ENCODE measurements around the gene NR3C1. TPM values are rescaled to one million over a fixed set of nuclear protein-coding genes. Genes with fewer than 3 reads are reported as not detected.

The NR3C1 gene
- total RNA-seq, 3 donors from 2014 or later (not counting 1 experiment from before 2014, with no cell fraction given), result 147 to 168 (median 165) TPM

DNA sequence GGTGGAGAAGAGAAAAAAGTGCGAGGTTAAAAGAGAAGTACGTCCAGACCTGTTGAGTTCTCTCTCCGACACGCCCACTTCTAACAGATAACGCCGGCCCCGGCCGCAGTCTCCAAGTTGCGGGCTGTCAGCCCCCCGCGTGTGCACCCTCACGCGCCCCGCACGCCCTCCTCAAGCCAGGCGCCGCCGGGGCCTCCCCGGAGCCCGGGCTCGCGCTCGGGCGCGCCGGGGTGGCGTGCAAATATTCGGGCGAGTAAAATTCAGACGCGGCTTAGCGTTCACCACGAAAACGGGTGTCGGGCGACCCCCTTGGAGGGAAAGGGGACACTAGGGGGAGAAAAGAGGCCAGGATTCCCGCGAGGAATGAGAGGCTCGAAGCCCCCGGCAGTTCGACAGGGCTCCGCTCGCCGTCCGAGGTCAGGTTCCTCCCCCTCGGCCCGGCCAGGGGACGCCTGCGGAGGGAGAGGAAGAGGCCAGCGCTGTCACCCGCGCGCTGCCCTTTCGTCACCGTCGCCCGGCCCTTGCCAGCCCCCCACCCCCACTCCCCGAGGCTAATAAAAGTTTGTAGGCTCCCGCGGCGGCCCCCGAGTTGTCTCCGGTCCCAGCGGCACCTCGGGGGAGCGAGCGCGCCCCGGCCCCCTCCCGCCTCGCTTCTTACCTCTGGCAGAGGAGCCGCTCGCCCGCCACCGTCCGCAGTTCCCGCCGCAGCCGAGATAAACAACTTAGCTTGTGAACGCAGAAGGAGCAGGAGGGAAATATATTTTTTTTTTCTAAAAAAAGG lies 743 bp downstream of the NR3C1 start:
- Mint-ChIP-seq H3K4me1 (peaks cover 55 to 62% of the 10 kb centered on the region in 2 donors), H3K4me3 (peak overlapping the region; percentile 97), H3K9me3 (no peaks in the 10 kb centered on the region), H3K27me3 (ENCODE audit: low read depth in 2 of 2) (no peaks in the 10 kb centered on the region), H3K36me3 (no peaks in the 10 kb centered on the region), H3K27ac (peak overlapping the region; percentile 97 to 99)
- no peak for ATAC-seq
- intact Hi-C loops (cut with micrococcal nuclease), result loop anchor here (2.0 to 10.0 kb wide), 6 partner anchors 80 to 782 kb away; no protein-coding TSS in a partner anchor
- Histone ChIP-seq H3K9me3 (ENCODE audit: control insufficient read depth, insufficient read depth, low read length) (no peaks in the 10 kb centered on the region), H3K4me1 (ENCODE audit: control insufficient read depth, insufficient read depth, low read length) (peaks cover 24% of the 10 kb centered on the region), H3K4me3 (ENCODE audit: low read length) (peak overlapping the region; percentile 77), H3K27me3 (ENCODE audit: control insufficient read depth, insufficient read depth, low read length) (no peaks in the 10 kb centered on the region), H3K36me3 (ENCODE audit: control insufficient read depth, insufficient read depth, low read length) (peaks cover 21% of the 10 kb centered on the region), H3K27ac (ENCODE audit: low read length) (peak overlapping the region; percentile 88)
- TF ChIP-seq, protein P1, sequence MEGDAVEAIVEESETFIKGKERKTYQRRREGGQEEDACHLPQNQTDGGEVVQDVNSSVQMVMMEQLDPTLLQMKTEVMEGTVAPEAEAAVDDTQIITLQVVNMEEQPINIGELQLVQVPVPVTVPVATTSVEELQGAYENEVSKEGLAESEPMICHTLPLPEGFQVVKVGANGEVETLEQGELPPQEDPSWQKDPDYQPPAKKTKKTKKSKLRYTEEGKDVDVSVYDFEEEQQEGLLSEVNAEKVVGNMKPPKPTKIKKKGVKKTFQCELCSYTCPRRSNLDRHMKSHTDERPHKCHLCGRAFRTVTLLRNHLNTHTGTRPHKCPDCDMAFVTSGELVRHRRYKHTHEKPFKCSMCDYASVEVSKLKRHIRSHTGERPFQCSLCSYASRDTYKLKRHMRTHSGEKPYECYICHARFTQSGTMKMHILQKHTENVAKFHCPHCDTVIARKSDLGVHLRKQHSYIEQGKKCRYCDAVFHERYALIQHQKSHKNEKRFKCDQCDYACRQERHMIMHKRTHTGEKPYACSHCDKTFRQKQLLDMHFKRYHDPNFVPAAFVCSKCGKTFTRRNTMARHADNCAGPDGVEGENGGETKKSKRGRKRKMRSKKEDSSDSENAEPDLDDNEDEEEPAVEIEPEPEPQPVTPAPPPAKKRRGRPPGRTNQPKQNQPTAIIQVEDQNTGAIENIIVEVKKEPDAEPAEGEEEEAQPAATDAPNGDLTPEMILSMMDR (IDR thresholded peaks at IDR 0.05), result no peak
- peak; percentile 55 to 59 for DNase-seq
- under 1% methylated on average over 75 of the region's 80 CpGs for WGBS (ENCODE audit: insufficient coverage)

DNA sequence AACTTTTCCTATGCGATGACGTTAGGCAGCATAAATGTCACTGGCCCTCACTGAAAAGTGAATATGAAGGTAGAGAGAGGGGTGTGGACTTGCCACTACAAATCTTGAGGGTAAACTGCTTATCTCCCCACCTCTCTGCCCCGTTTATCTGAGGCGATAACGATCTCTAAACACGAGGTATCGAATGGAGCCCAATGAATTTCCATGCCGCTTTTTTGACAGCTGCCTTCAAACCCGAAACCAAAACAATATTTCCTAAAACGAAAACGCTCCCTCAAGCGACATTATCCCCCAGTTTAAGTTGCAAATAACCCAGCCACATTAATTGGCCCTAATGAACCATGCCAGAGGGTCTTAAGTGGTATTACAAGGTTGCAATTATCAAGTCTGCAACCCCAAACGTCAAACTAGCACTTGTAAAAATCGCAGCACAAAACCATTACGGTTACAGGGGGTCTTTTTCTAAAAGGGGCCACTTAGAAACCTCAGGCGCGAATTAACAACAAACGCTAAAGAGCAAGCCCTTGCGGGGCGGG lies 1.4 kb downstream of the NR3C1 start:
- WGBS (ENCODE audit: insufficient coverage), result under 1% methylated on average over 20 of the region's 20 CpGs
- no peaks in the 10 kb centered on the region for H3K27me3 Mint-ChIP-seq (ENCODE audit: low read depth in 2 of 2)
- no peaks in the 10 kb centered on the region for H3K9me3 Mint-ChIP-seq
- Histone ChIP-seq H3K36me3 (ENCODE audit: control insufficient read depth, insufficient read depth, low read length) (peaks cover 22% of the 10 kb centered on the region), H3K27ac (ENCODE audit: low read length) (peak overlapping the region; percentile 50), H3K4me3 (ENCODE audit: low read length) (peak overlapping the region; percentile 77), H3K4me1 (ENCODE audit: control insufficient read depth, insufficient read depth, low read length) (peaks cover 24% of the 10 kb centered on the region), H3K9me3 (ENCODE audit: control insufficient read depth, insufficient read depth, low read length) (no peaks in the 10 kb centered on the region), H3K27me3 (ENCODE audit: control insufficient read depth, insufficient read depth, low read length) (no peaks in the 10 kb centered on the region)
- peaks cover 61 to 62% of the 10 kb centered on the region in 2 donors for H3K4me1 Mint-ChIP-seq
- ATAC-seq, result no peak
- H3K36me3 Mint-ChIP-seq, result no peaks in the 10 kb centered on the region
- intact Hi-C loops (cut with micrococcal nuclease), result loop anchor here (2.0 to 10.0 kb wide), 6 partner anchors 80 to 783 kb away; no protein-coding TSS in a partner anchor
- TF ChIP-seq, protein P1 (IDR thresholded peaks at IDR 0.05), result no peak
- H3K27ac Mint-ChIP-seq, result peak overlapping the region; percentile 97 to 99
- H3K4me3 Mint-ChIP-seq, result peak overlapping the region; percentile 97
- DNase-seq, result peak in 1 of 2 donors; percentile 56

DNA sequence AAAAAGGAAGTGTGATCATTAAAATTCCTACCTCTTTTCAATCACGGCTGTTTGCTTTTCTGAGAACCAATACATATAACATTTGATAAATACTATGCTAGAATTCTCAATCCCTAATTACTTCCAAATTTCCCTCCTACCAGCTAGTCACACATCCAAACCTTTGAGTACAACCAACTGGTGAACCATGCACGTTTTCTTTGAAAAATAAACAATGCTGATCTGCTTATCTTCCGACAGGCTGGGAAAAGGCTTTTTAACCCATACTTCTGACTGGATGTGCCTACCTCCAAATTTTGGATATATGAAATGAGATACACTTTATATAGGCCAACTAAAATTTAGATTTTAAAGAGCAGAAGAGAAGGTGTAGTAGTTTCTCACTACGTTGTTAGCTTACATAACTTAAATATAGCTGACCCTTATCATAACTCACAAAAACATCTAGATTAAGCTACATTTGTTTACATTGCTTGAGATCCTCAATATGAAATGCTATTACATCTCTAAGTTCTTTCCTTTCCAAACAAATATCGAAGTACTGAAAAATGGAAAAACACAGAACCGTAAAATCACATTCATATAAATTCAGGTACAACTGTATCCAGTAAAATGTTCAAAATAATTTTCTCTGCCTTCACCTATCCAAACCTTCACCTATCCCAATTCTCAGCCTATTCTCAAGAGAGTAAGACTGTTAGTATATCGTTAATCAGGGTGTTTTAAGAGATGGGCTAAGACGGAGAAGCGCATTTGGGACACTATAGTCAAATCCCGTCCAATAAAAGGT lies 2.1 kb downstream of the NR3C1 start:
- intact Hi-C loops (cut with micrococcal nuclease), result loop anchor here (2.0 to 10.0 kb wide), 6 partner anchors 79 to 783 kb away; no protein-coding TSS in a partner anchor
- TF ChIP-seq, protein P1 (IDR thresholded peaks at IDR 0.05), result no peak

More for the DNA sequence above, 2.1 kb downstream of the NR3C1 start:
- no peak for ATAC-seq
- Histone ChIP-seq H3K36me3 (ENCODE audit: control insufficient read depth, insufficient read depth, low read length) (peaks cover 22% of the 10 kb centered on the region), H3K4me3 (ENCODE audit: low read length) (peak overlapping the region; percentile 77), H3K9me3 (ENCODE audit: control insufficient read depth, insufficient read depth, low read length) (no peaks in the 10 kb centered on the region), H3K4me1 (ENCODE audit: control insufficient read depth, insufficient read depth, low read length) (peaks cover 24% of the 10 kb centered on the region), H3K27me3 (ENCODE audit: control insufficient read depth, insufficient read depth, low read length) (no peaks in the 10 kb centered on the region), H3K27ac (ENCODE audit: low read length) (peak overlapping the region; percentile 50)
- no peak for DNase-seq
- Mint-ChIP-seq H3K4me3 (peak overlapping the region; percentile 97), H3K27ac (peak overlapping the region; percentile 97 to 99), H3K36me3 (no peaks in the 10 kb centered on the region), H3K9me3 (no peaks in the 10 kb centered on the region), H3K4me1 (peaks cover 66 to 67% of the 10 kb centered on the region in 2 donors), H3K27me3 (ENCODE audit: low read depth in 2 of 2) (no peaks in the 10 kb centered on the region)
- 52% methylated on average over 9 of the region's 10 CpGs for WGBS (ENCODE audit: insufficient coverage)

Data from natural killer cell (primary cell).